BLaER1 (cell line): Measurements from ENCODE around the gene ZDHHC11.

Experiments used
- H3K27ac ChIP-seq: shearing (Covaris generic); formaldehyde crosslinking; 2 replicates; pipeline ENCODE4 v1.8.1; 2022
- H3K27me3 ChIP-seq: shearing (Covaris generic); formaldehyde crosslinking; 2 replicates; pipeline ENCODE4 v1.8.1; 2022
- H3K36me3 ChIP-seq: shearing (Covaris generic); formaldehyde crosslinking; 2 replicates; pipeline ENCODE4 v1.8.1; 2022
- H3K4me1 ChIP-seq: shearing (Covaris generic); formaldehyde crosslinking; 2 replicates; pipeline ENCODE4 v1.8.1; 2022
- H3K4me2 ChIP-seq: shearing (Covaris generic); formaldehyde crosslinking; 2 replicates; pipeline ENCODE4 v1.8.1; 2022
- H3K4me3 ChIP-seq: shearing (Covaris generic); formaldehyde crosslinking; 2 replicates; pipeline ENCODE4 v1.8.1; 2022
- H3K9ac ChIP-seq: shearing (Covaris generic); formaldehyde crosslinking; 2 replicates; pipeline ENCODE4 v1.8.1; 2022
- H3K9me3 ChIP-seq: shearing (Covaris generic); formaldehyde crosslinking; 2 replicates; pipeline ENCODE4 v1.8.1; 2022
- H4K20me1 ChIP-seq: shearing (Covaris generic); formaldehyde crosslinking; 2 replicates; pipeline ENCODE4 v1.8.1; 2022
- Cebpa-rat ChIP-seq: shearing (Covaris generic); IDR thresholded peaks from 2 replicates; pipeline ENCODE4 v1.8.1; 2022

Gene ZDHHC11

GRCh38 chr5:868428-869135 lies 17.8 kb upstream of the ZDHHC11 start:
- no peak for TF ChIP-seq Cebpa-rat
- peaks cover 100% of the 10 kb centered on the region for H3K36me3 ChIP-seq

GRCh38 chr5:867300-867870 lies 16.6 kb upstream of the ZDHHC11 start:
- no peak overlapping the region for H3K27ac ChIP-seq
- no peak for TF ChIP-seq Cebpa-rat
- H3K9me3 ChIP-seq: no peaks in the 10 kb centered on the region
- H3K36me3 ChIP-seq: peaks cover 93% of the 10 kb centered on the region
- H3K4me2 ChIP-seq: no peak overlapping the region
- H3K9ac ChIP-seq: no peak overlapping the region
- peaks cover 30% of the 10 kb centered on the region for H3K4me1 ChIP-seq
- H3K4me3 ChIP-seq: no peak overlapping the region
- H3K27me3 ChIP-seq: no peaks in the 10 kb centered on the region
- peaks cover 94% of the 10 kb centered on the region for H4K20me1 ChIP-seq

More at GRCh38 chr5:868428-869135, 17.8 kb upstream of the ZDHHC11 start:
- Histone ChIP-seq H3K9ac (no peak overlapping the region), H3K27ac (no peak overlapping the region), H3K9me3 (no peaks in the 10 kb centered on the region), H4K20me1 (peaks cover 94% of the 10 kb centered on the region), H3K4me1 (peaks cover 18% of the 10 kb centered on the region), H3K4me2 (no peak overlapping the region), H3K27me3 (no peaks in the 10 kb centered on the region), H3K4me3 (no peak overlapping the region)

- Histone ChIP-seq H3K4me2 (no peak overlapping the region), H3K27me3 (no peaks in the 10 kb centered on the region), H3K4me1 (peaks cover 46% of the 10 kb centered on the region), H3K9ac (no peak overlapping the region), H4K20me1 (peaks cover 94% of the 10 kb centered on the region), H3K27ac (0 out of 2 replicates have a peak overlapping the region, but pooled peaks have one; percentile 13), H3K4me3 (no peak overlapping the region), H3K9me3 (no peaks in the 10 kb centered on the region), H3K36me3 (peaks cover 77% of the 10 kb centered on the region)
- TF ChIP-seq Cebpa-rat: no peak
Observed at GRCh38 chr5:865771-866170, 15.0 kb upstream of the ZDHHC11 start.

DNA sequence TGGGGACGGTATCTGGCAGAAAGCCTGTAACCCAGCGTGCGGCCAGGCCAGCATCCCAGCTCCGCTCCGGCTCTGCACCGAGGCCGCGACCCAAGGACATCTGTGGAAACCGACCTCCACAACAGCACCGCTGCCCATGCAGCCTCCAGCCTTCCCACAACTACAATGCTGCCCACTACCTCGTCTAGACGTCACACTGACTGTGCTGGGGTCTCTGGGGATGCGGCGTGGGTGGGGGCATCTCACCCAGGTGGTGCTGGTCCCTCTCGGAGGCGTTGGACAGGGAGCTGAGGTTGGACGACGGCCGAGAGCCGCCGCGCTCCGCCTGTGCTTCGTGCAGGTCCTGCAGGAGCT lies 14.4 kb upstream of the ZDHHC11 start:
- no peak overlapping the region for H3K4me3 ChIP-seq
- peaks cover 95% of the 10 kb centered on the region for H4K20me1 ChIP-seq
- no peaks in the 10 kb centered on the region for H3K9me3 ChIP-seq
- peaks cover 71% of the 10 kb centered on the region for H3K36me3 ChIP-seq
- H3K27ac ChIP-seq: peak overlapping the region; percentile 68; the same call in 1 of the 2 replicates
- peaks cover 46% of the 10 kb centered on the region for H3K4me1 ChIP-seq
- no peak for TF ChIP-seq Cebpa-rat
- H3K9ac ChIP-seq: peak overlapping the region; percentile 26; the same call in 1 of the 2 replicates
- H3K4me2 ChIP-seq: peak overlapping the region; percentile 85; the same call in 1 of the 2 replicates
- H3K27me3 ChIP-seq: no peaks in the 10 kb centered on the region

GRCh38 chr5:864492-865167 lies 13.8 kb upstream of the ZDHHC11 start:
- no peak overlapping the region for H3K4me3 ChIP-seq
- H3K36me3 ChIP-seq: peaks cover 66% of the 10 kb centered on the region
- H3K9me3 ChIP-seq: no peaks in the 10 kb centered on the region
- peak overlapping the region; percentile 68 for H3K27ac ChIP-seq
- TF ChIP-seq Cebpa-rat: no peak
- H3K27me3 ChIP-seq: no peaks in the 10 kb centered on the region
- H3K4me1 ChIP-seq: peaks cover 46% of the 10 kb centered on the region
- H3K9ac ChIP-seq: peak overlapping the region; percentile 26
- H3K4me2 ChIP-seq: peak overlapping the region; percentile 85
- H4K20me1 ChIP-seq: peaks cover 95% of the 10 kb centered on the region

GRCh38 chr5:863244-863805 lies 12.5 kb upstream of the ZDHHC11 start:
- peaks cover 53% of the 10 kb centered on the region for H3K36me3 ChIP-seq
- peak overlapping the region; percentile 5 for H3K4me3 ChIP-seq
- no peak for TF ChIP-seq Cebpa-rat
- H3K27me3 ChIP-seq: no peaks in the 10 kb centered on the region
- peaks cover 46% of the 10 kb centered on the region for H3K4me1 ChIP-seq
- peak overlapping the region; percentile 26 for H3K9ac ChIP-seq
- no peaks in the 10 kb centered on the region for H3K9me3 ChIP-seq
- H4K20me1 ChIP-seq: peaks cover 96% of the 10 kb centered on the region
- peak overlapping the region; percentile 68 for H3K27ac ChIP-seq
- peak overlapping the region; percentile 85 for H3K4me2 ChIP-seq

DNA sequence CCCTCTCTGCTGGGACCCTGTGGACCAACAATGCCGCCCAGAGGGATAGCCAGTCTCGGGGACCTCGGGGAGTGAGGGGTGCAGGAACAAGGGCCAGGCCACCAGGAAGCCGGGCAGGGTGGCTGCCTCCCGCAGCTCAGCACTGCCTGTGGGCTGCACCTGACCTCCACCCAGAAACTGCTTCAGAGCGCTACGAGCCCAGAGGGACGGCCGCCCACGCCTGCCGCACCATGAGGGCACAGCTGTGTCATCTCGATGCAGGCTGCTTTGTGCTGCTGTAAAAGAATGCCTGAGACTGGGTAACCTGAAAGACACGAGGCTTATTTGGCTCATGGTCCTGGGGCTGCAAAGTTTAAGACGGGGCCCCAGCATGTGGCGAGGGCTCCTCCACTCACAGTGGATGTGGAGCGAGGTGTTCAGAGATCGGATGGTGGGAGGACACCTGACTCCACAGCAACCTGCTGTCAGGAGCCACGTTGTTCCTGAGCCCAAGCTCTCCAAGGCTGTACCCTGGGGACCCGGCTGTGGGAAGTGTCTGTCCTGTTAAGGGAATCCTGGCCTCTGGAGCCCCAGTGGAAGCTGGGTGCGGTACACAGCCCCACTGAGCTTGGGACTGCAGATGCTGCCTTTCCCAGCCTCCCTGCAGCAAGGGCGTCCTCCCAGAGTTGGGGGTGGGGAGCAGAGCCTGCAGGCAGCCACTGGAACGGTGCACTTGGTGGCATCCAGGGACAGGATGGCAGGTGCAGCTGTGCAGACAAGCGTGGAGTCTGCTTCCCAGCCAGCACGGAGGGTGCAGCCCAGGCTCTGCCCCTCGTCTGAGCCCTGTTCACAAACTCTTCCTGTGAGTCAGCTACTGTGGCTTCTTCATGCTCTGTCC lies 11.8 kb upstream of the ZDHHC11 start:
- H3K4me1 ChIP-seq: peaks cover 46% of the 10 kb centered on the region
- H3K4me2 ChIP-seq: peak overlapping the region; percentile 85
- H3K9me3 ChIP-seq: no peaks in the 10 kb centered on the region
- TF ChIP-seq Cebpa-rat: no peak
- H3K9ac ChIP-seq: peak overlapping the region; percentile 26; the same call in 1 of the 2 replicates
- peaks cover 46% of the 10 kb centered on the region for H3K36me3 ChIP-seq
- peak overlapping the region; percentile 5 for H3K4me3 ChIP-seq
- H3K27ac ChIP-seq: peak overlapping the region; percentile 68
- peaks cover 89% of the 10 kb centered on the region for H4K20me1 ChIP-seq
- no peaks in the 10 kb centered on the region for H3K27me3 ChIP-seq

DNA sequence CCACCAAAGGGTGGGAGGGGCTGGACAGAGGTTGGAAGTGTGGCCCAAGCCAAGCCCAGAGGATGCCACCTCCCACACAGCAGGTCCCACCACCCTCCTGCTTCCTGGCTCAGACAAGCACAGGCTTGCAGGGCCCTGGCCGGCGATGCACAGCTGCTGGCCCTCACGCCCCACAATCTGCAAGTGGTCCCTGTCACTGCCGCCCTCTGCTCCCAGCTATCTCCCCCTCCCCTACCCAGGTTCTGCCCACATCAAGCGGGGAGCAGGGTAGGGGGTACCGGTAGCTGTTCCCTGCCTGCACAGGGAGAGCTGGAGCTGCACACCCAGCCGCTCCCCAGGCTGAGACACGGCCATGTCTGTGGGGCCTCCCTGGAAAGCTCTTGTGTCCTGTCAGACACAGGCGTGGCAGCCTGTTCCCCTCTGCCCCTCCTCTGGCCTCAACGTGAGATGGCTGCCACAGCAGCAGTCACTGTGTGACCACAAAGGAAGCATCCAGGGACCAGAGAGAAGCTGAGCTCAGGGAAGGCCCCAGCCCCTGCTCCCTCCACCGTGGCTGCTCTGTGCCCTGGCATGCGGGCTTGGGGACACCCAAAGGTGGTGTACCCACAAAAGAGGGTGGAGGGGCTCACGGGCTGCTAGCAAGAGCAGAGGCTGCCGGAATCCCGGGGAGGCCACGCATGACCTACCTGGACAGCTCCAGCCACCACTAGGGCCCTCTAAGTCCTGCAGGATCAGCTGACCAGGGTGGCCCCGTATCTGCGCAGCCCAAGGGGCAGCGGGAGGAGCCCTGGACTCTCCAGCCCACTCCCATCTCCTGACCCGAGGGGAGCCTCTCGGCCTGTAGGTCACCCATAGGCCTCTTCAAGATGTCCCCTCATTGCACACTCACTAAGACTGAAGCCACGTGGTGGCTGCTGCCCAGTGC lies 10.9 kb upstream of the ZDHHC11 start:
- H4K20me1 ChIP-seq: peaks cover 80% of the 10 kb centered on the region
- H3K4me1 ChIP-seq: peaks cover 53% of the 10 kb centered on the region
- no peak for TF ChIP-seq Cebpa-rat
- H3K4me3 ChIP-seq: no peak overlapping the region
- peaks cover 37% of the 10 kb centered on the region for H3K36me3 ChIP-seq
- peak overlapping the region; percentile 68 for H3K27ac ChIP-seq
- H3K9ac ChIP-seq: 0 out of 2 replicates have a peak overlapping the region, but pooled peaks have one; percentile 26
- no peaks in the 10 kb centered on the region for H3K27me3 ChIP-seq
- H3K9me3 ChIP-seq: no peaks in the 10 kb centered on the region
- peak overlapping the region; percentile 85 for H3K4me2 ChIP-seq
